Uterus (tissue), 2 donors: ENCODE measurements around the gene FBXO31.
A peak's percentile ranks its signal among the peaks of the same experiment; 100 is the strongest.

Experiments used
- POLR2A ChIP-seq, 2 donors: fragments of 450-650 bp; IDR thresholded peaks; one replicate each; pipeline ENCODE4 v1.6.1; 2016; ENCODE audit warnings: antibody characterized with exemption in 2 of 2, mild to moderate bottlenecking in 1 of 2, moderate library complexity in 1 of 2
- TF ChIP-seq, protein P1 (sequence below), 4 experiments: fragments of 200-600 bp in 2 of 4; fragments of 450-650 bp in 2 of 4; sonication (generic) in 2 of 4; IDR thresholded peaks; one replicate each; pipeline ENCODE4 v1.5.1; 2016 to 2019; ENCODE audit warnings: antibody characterized with exemption in 4 of 4, mild to moderate bottlenecking in 2 of 4, moderate library complexity in 1 of 4

- TF ChIP-seq, protein P1, sequence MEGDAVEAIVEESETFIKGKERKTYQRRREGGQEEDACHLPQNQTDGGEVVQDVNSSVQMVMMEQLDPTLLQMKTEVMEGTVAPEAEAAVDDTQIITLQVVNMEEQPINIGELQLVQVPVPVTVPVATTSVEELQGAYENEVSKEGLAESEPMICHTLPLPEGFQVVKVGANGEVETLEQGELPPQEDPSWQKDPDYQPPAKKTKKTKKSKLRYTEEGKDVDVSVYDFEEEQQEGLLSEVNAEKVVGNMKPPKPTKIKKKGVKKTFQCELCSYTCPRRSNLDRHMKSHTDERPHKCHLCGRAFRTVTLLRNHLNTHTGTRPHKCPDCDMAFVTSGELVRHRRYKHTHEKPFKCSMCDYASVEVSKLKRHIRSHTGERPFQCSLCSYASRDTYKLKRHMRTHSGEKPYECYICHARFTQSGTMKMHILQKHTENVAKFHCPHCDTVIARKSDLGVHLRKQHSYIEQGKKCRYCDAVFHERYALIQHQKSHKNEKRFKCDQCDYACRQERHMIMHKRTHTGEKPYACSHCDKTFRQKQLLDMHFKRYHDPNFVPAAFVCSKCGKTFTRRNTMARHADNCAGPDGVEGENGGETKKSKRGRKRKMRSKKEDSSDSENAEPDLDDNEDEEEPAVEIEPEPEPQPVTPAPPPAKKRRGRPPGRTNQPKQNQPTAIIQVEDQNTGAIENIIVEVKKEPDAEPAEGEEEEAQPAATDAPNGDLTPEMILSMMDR (IDR thresholded peaks at IDR 0.05) = peak; percentile 12 to 36 (median 33)
- no peak for TF ChIP-seq POLR2A (IDR thresholded peaks at IDR 0.05)
Observed at GRCh38 chr16:87392821-87393679, 9.5 kb upstream of the FBXO31 start.
